Epidermal melanocyte (primary cell): ENCODE results near the gene XCL1.

Experiments
- DNase-seq: peaks from one replicate; pipeline ENCODE4 v3.0.0; 2011; ENCODE audit warnings: low spot score; ENCODE audit not compliant: insufficient read length

XCL1 gene

GRCh38 chr1:168605443-168605842, 29.0 kb downstream of the XCL1 start:
- DNase-seq = no peak

- no peak for DNase-seq
Measured at GRCh38 chr1:168606096-168606495, 29.7 kb downstream of the XCL1 start.

GRCh38 chr1:168607872-168608428, 31.5 kb downstream of the XCL1 start:
- DNase-seq = no peak

- no peak for DNase-seq
Measured at GRCh38 chr1:168608796-168609715, 32.7 kb downstream of the XCL1 start.

GRCh38 chr1:168609741-168610510, 33.5 kb downstream of the XCL1 start:
- DNase-seq = no peak

- no peak for DNase-seq
Measured at GRCh38 chr1:168613038-168613451, 36.6 kb downstream of the XCL1 start.

- no peak for DNase-seq
Measured at GRCh38 chr1:168613691-168614231, 37.4 kb downstream of the XCL1 start.

- DNase-seq = no peak
Measured at GRCh38 chr1:168614235-168614634, 37.8 kb downstream of the XCL1 start.

GRCh38 chr1:168615965-168616364, 39.6 kb downstream of the XCL1 start:
- DNase-seq = no peak

GRCh38 chr1:168617974-168618750, 41.8 kb downstream of the XCL1 start:
- DNase-seq = no peak

GRCh38 chr1:168618886-168619285, 42.5 kb downstream of the XCL1 start:
- DNase-seq = no peak

GRCh38 chr1:168621356-168621755, 45.0 kb downstream of the XCL1 start:
- DNase-seq = peak; percentile 47

- DNase-seq = peak; percentile 23
Measured at GRCh38 chr1:168623003-168623828, 46.8 kb downstream of the XCL1 start.

- DNase-seq = no peak
Measured at GRCh38 chr1:168623831-168624230, 47.4 kb downstream of the XCL1 start.

- DNase-seq = no peak
Measured at GRCh38 chr1:168626326-168626725, 49.9 kb downstream of the XCL1 start.

GRCh38 chr1:168627370-168627769, 51.0 kb downstream of the XCL1 start:
- no peak for DNase-seq

GRCh38 chr1:168628807-168629206, 52.4 kb downstream of the XCL1 start:
- DNase-seq = no peak

GRCh38 chr1:168629466-168629865, 53.1 kb downstream of the XCL1 start:
- DNase-seq = no peak
